Activated T-cell treated with anti-CD3 and anti-CD28 coated beads, Interleukin-2, amount 50 U/mL, for 4 hours (primary cell): Measurements from ENCODE around the gene SYT3. TPM values are rescaled to one million over a fixed set of nuclear protein-coding genes. Genes with fewer than 3 reads are reported as not detected.
"Not testable (repeated sequence)": the region's sequence is repeated elsewhere in the genome, so short reads cannot be mapped to it uniquely, and the experiment has no call there.

Experiments used
- ATAC-seq, 2 donors: fragments of 200-7000 bp; cut with Tn5 transposase; one replicate each; pipeline ENCODE4 v1.10.0; 2021
- DNase-seq: peaks from one replicate; pipeline ENCODE4 v3.0.0-alpha.2; 2020
- H3K27me3 Mint-ChIP-seq: one replicate; pipeline ENCODE4 v1.8.0; 2021; ENCODE audit warnings: low read depth, mixed read lengths
- H3K36me3 Mint-ChIP-seq: one replicate; pipeline ENCODE4 v1.8.0; 2022; ENCODE audit warnings: mixed read lengths; ENCODE audit not compliant: insufficient read depth
- H3K4me1 Mint-ChIP-seq: one replicate; pipeline ENCODE4 v1.8.0; 2021; ENCODE audit warnings: low read depth, mixed read lengths
- H3K4me3 Mint-ChIP-seq: one replicate; pipeline ENCODE4 v1.8.0; 2021; ENCODE audit warnings: mild to moderate bottlenecking, moderate library complexity, mixed read lengths
- H3K9me3 Mint-ChIP-seq: one replicate; pipeline ENCODE4 v1.8.0; 2021; ENCODE audit warnings: mixed read lengths
- total RNA-seq, 3 donors: library from RNA; stranded (reverse); gene quantifications; one replicate each; pipeline ENCODE4 v1.2.1, GENCODE V29; 2021

Gene SYT3
- total RNA-seq, 3 donors from 2014 or later = 0.35 to 1.2 (median 0.66) TPM

DNA sequence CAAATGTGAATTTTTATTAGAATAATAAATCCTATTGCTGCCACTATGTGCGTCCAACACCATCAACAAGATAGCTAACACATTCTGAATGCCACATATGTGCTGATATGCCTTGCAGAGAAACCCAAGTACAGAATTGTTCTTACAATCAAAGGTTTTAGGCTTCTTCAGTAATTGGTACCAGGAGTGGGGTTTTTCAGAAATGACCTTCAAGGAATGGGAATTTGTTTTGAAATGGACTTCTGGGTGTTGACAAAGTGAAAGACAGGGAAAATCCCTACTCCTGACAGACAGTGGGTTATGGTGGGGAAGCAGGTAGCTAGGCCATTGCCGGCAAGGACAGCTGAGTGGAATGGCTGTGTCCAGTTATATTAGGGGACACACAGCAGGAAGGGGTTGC lies 5.7 kb downstream of the SYT3 start:
- Mint-ChIP-seq H3K27me3 (peaks cover 35% of the 10 kb centered on the region), H3K36me3 (no peaks in the 10 kb centered on the region), H3K4me1 (peaks cover 2% of the 10 kb centered on the region), H3K4me3 (no peak overlapping the region), H3K9me3 (peaks cover 20% of the 10 kb centered on the region)
- no peak for DNase-seq
- no peak for ATAC-seq

DNA sequence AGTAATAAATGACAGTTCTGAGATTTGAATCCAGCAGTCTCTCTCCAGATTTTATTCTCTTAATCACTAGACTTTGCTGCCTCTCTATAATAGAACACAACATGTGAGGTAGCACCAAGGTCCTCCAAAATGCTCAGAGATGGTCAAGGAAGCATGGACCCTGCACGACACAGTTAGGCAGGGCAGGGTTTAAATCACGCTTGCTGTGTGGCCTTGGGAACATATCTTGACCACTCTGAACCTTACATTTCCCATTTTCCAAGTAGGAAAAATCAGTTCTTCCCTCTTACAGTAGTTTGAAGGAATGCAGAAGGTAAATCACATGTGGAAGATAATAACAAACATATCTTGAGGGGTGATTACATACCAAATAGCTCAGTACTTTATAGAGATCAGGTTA lies 6.3 kb downstream of the SYT3 start:
- peaks cover 20% of the 10 kb centered on the region for H3K9me3 Mint-ChIP-seq
- H3K4me3 Mint-ChIP-seq = no peak overlapping the region
- peaks cover 31% of the 10 kb centered on the region for H3K27me3 Mint-ChIP-seq
- H3K36me3 Mint-ChIP-seq = no peaks in the 10 kb centered on the region
- DNase-seq (no peak), ATAC-seq (no peak)
- H3K4me1 Mint-ChIP-seq = peaks cover 1% of the 10 kb centered on the region

DNA sequence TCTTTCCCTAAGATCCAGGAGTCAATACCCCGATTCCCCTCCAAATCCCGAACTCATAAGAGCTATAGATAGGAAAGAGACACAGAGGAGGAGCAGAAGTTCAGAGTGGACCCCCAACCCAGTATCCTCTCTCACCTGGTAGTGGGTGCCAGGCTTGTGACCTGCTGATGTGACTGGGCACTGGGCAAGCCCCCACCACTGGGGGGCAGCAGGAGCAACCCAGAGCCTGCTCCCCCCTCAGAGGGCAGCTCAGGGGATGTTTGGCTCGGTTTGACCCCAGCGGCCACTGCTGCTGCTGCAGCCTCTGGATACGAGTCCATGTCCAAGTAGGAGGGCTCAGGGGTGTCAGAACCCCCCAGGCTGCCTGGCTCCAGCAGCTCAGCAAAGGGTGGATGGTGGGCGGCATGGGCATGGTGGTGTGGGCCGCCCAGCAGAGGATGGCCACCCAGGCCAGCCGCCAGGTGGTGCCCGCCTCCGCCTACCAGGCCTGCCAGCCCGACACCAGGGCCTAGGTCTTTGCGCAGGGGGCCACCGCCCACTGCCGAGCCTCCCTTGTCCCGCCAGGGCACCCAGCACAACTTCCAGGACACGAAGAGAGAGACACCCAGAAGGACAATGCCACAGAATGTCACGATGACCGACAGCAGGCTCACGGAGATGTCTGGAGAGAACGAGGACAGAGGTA lies 7.4 kb downstream of the SYT3 start:
- no peak for DNase-seq
- ATAC-seq = no peak
- peaks cover 20% of the 10 kb centered on the region for H3K9me3 Mint-ChIP-seq
- H3K27me3 Mint-ChIP-seq = peaks cover 26% of the 10 kb centered on the region
- no peaks in the 10 kb centered on the region for H3K4me1 Mint-ChIP-seq
- H3K36me3 Mint-ChIP-seq = no peaks in the 10 kb centered on the region
- no peak overlapping the region for H3K4me3 Mint-ChIP-seq

DNA sequence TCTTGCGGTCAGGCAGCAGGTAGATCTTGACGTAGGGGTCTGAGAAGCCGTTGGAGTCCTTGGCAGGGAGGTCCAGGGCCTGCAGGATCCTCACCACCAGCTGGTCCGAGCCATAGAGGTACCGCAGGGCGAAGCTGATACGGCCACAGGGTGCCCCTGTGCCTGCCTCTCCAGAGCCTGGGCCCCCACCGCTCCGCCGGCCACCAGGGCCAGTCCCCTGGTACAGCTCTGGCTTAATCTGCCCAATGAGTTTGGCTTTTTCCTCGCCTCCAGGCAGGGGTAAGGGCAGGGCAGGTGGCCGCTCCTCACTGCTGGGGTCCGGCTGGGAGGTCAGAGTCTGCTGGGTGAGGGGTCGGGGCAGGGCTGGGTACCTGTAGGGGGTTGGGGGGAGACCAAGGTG lies 9.9 kb downstream of the SYT3 start:
- DNase-seq = no peak
- H3K9me3 Mint-ChIP-seq = peaks cover 10% of the 10 kb centered on the region
- H3K36me3 Mint-ChIP-seq = no peaks in the 10 kb centered on the region
- H3K4me1 Mint-ChIP-seq = no peaks in the 10 kb centered on the region
- peaks cover 22% of the 10 kb centered on the region for H3K27me3 Mint-ChIP-seq
- no peak overlapping the region for H3K4me3 Mint-ChIP-seq
- ATAC-seq = no peak

DNA sequence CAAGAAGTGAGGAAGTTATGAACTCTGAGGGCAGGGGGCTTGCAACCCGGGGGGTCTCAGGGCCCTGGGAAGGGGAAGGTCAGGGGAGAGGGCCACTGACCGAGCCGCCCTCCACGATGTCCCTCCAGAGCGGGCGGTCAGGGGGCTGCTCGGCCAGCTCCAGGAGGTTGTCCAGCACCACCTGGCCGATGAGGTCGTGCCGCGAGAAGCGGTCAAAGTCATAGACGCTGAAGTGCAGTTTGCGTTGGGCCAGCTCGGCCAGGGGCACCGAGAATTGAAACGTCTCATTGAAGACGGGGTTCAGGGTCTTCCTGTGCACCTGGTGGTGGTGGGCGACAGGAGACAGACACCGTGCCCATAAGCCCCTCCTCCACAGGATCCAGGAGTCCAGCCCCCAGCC lies 10.5 kb downstream of the SYT3 start:
- Mint-ChIP-seq H3K4me1 (no peaks in the 10 kb centered on the region), H3K9me3 (peaks cover 9% of the 10 kb centered on the region), H3K36me3 (no peaks in the 10 kb centered on the region), H3K27me3 (peaks cover 22% of the 10 kb centered on the region), H3K4me3 (no peak overlapping the region)
- DNase-seq = no peak
- no peak for ATAC-seq

DNA sequence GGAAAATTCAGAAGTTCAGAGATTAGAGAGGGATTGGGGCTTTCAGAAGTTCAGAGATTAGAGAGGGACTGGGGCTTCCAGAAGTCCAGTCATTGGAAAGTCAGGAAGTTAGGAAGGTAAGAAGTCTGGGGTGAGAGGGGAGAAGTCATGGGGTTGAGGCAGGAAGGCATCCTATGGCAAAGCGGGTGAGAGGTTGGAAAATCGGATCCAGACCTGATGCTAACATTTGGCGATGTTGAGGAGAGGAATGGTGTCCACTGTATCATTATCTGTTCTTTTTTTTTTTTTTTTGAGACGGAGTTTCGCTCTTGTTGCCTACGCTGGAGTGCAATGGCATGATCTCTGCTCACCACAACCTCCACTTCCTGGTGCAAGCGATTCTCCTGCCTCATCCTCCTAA lies 11.1 kb downstream of the SYT3 start:
- no peaks in the 10 kb centered on the region for H3K36me3 Mint-ChIP-seq
- no peaks in the 10 kb centered on the region for H3K4me1 Mint-ChIP-seq
- ATAC-seq = no peak
- no peak overlapping the region for H3K4me3 Mint-ChIP-seq
- no peak for DNase-seq
- H3K9me3 Mint-ChIP-seq = peaks cover 5% of the 10 kb centered on the region
- H3K27me3 Mint-ChIP-seq = peaks cover 22% of the 10 kb centered on the region

DNA sequence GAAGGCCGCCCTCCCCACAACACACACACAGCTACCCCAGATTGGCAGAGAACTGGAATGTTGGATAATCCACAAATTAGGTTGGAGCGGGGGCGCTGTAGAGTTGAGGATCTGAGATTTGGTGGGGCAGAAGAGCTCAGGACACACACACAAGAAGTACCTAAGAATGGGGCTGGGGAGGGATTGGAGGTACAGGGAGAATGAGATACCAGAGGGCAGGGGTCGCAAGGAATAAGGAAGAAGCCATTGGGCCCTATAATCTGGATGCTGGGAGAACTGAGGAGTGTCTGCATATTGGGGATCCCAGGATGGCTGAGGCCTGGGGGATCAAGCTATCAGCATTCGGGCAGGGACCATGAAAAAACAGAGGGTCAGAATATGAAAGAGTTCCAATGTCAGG lies 11.5 kb downstream of the SYT3 start:
- peaks cover 22% of the 10 kb centered on the region for H3K27me3 Mint-ChIP-seq
- no peak overlapping the region for H3K4me3 Mint-ChIP-seq
- H3K4me1 Mint-ChIP-seq = no peaks in the 10 kb centered on the region
- no peak for DNase-seq
- no peak for ATAC-seq
- no peaks in the 10 kb centered on the region for H3K36me3 Mint-ChIP-seq
- H3K9me3 Mint-ChIP-seq = peaks cover 1% of the 10 kb centered on the region

DNA sequence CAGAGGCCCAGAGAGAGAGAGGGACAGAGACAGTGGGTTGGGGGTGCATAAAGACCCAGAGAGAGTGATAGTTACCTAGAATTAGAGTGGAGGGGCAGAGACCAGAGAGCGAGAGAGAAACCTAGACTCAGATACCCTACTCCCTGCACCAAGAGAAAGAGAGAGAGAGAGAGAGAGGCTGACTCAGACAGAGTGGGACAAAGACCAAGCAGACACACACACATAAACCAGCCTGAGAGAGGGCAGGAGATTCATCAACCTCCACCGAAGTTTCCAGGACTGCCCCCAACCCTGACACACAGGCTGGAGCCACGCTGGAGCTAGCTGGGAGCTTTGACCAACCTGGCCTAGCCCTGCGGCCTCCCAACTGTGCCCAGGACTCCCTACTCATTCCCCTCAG lies 12.9 kb downstream of the SYT3 start:
- Mint-ChIP-seq H3K4me3 (no peak overlapping the region), H3K9me3 (no peaks in the 10 kb centered on the region), H3K36me3 (no peaks in the 10 kb centered on the region), H3K27me3 (peaks cover 19% of the 10 kb centered on the region), H3K4me1 (no peaks in the 10 kb centered on the region)
- DNase-seq (no peak), ATAC-seq (no peak)

DNA sequence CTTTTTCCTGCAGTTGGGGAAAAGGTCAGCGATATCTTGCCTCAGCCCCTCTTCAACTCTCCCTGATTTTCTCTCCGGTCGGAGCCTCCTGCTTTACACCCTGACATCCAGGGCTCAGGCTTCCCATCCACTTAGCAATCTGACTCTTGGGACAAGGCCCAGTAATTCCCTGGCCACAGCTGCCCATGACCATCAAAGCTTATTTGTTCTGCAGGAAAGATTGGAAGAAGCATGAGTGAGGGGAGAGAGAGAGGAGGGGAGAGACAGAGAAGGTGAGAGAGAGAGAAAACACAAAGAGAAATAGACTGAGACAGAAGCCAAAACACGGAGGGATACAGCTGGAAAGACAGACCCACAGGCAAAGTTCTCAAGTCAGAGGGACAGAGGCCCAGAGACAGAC lies 13.7 kb downstream of the SYT3 start:
- Mint-ChIP-seq H3K36me3 (no peaks in the 10 kb centered on the region), H3K4me3 (no peak overlapping the region), H3K9me3 (no peaks in the 10 kb centered on the region), H3K4me1 (no peaks in the 10 kb centered on the region), H3K27me3 (peaks cover 15% of the 10 kb centered on the region)
- ATAC-seq (no peak), DNase-seq (no peak)

DNA sequence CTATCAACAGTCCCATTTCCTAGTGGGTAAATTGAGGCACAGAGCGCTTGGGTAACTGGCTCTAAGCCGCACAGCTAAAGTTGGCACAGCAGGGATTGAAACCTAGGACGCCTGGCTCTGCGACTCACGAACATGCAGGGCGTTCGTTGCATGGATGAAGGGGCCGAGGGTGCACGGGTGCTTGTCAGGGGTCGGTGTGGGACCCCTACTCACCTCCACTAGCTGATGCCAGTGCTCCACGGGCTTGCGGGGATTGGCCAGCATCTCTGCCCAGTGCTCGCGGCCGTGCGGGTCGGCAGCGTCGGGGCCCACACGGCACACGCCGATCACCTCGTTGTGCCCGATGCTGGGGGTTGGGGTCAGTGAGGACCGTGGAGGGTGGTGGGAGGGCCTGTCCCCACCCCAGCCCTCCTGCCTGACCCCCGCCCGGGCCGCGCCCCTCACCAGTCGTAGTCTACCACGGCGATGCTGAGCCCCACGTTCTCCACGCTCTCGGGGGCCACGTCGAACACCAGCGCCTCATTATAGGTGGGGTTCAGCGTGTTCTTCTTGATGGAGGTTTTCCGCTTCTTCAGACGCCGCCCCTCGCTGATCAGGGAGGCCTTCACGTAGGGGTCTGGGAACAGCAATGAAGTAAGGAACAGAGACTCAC lies 14.6 kb downstream of the SYT3 start:
- H3K27me3 Mint-ChIP-seq = peaks cover 15% of the 10 kb centered on the region
- H3K36me3 Mint-ChIP-seq = no peaks in the 10 kb centered on the region
- no peak overlapping the region for H3K4me3 Mint-ChIP-seq
- DNase-seq (no peak), ATAC-seq (no peak)
- H3K4me1 Mint-ChIP-seq = no peaks in the 10 kb centered on the region
- no peaks in the 10 kb centered on the region for H3K9me3 Mint-ChIP-seq

DNA sequence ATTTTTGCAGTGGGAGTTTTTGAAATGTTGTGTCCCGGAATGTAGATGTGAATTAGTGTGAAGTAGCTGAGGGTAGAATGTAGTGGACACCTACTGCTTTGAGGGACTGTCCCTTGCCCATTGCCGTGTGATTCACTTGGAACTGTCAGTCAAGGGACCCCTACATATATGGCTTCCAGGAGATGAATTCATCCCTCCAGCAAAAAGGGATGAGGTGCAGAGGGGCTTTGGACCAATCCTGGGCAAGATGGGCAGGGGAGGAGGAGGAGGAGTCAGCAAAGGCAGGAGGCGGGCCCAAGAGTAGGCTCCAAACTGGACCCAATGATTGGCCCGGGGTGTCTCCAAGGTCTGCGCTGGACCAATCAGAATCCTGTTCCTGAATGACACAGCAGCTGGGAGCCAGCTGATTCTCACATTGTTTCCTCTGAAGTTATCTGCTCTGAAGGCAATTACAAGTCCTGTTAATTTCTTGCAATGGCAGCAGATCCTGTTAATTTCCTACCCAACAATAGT lies 19.2 kb downstream of the SYT3 start:
- not testable (repeated sequence) for ATAC-seq

DNA sequence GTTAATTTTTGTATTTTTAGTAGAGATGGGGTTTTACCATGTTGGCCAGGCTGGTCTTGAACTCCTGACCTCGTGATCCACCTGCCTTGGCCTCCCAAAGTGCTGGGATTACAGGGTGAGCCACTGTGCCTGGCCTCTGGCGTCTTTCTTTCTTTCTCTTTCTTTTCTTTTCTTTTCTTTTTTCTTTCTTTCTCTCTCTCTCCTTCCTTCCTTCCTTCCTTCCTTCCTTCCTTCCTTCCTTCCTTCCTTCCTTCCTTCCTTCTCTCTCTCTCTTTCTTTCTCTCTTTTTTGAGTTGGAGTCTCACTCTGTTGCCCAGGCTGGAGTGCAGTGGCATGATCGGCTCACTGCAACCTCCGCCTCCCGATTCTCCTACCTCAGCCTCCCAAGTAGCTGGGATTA lies 20.5 kb downstream of the SYT3 start:
- DNase-seq = not testable (repeated sequence)

More for the DNA sequence above, 19.2 kb downstream of the SYT3 start:
- not testable (repeated sequence) for DNase-seq, H3K4me1 Mint-ChIP-seq, H3K4me3 Mint-ChIP-seq, H3K27me3 Mint-ChIP-seq, H3K36me3 Mint-ChIP-seq, H3K9me3 Mint-ChIP-seq

DNA sequence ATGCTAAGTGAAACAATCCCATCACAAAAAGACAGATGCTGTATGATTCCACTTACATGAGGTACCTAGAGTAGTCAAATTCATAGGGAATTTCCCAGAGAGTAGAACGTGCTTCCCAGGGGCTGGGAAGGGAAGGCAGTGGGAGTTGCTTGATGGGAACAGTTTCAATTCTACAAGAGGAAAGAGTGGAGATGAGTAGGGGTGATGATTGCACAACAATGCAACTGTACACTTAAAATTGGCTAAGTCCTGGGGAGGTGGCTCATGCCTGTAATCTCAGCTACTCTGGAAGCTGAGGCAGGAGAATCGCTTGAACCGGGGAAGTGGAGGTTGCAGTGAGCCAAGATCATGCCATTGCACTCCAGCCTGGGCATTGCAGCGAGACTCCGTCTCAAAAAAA lies 21.3 kb downstream of the SYT3 start:
- H3K4me1 Mint-ChIP-seq, H3K4me3 Mint-ChIP-seq: not testable (repeated sequence)
- peaks cover 11% of the 10 kb centered on the region for H3K27me3 Mint-ChIP-seq

More for the DNA sequence above, 20.5 kb downstream of the SYT3 start:
- H3K4me1 Mint-ChIP-seq, ATAC-seq, H3K36me3 Mint-ChIP-seq, H3K9me3 Mint-ChIP-seq, H3K4me3 Mint-ChIP-seq: not testable (repeated sequence)
- peaks cover 11% of the 10 kb centered on the region for H3K27me3 Mint-ChIP-seq

DNA sequence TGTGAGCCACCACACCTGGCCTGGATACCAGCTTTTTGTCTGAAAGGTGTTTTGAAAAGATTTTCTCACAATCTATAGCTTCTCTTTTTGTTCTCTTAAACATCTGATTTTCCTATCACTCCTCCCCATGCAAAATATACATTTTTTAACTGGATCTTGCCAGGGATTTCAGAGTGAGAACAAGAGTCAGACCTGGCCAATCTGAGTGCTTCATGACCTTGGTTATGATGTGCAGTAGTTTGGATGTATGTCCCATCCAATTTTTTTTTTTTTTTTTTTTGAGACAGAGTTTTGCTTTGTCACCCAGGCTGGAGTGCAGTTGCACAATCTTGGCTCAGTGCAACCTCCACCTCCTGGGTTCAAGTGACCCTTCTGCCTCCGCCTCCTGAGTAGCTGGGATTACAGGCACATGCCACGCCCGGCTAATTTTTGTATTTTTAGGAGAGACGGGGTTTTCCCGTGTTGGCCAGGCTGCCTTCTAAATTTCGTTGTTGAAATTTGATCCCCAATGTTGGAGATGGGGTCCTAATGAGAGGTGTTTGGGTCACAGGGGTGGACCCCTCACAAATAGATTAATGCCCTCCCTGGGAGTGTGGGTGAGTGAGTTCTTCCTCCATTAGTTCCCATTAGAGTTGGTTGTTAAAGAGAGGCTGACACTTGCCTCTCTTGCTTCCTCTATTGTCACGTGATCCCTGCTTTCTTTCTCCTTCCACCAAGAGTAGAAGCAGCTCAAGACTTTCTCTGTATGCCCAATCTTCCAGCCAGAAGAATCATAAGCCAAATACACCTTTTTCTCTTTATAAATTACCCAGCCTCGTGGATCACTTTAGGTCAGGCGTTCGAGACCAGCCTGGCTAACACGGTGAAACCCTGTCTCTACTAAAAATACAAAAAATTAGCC lies 26.9 kb downstream of the SYT3 start:
- DNase-seq, H3K36me3 Mint-ChIP-seq, H3K9me3 Mint-ChIP-seq, ATAC-seq, H3K4me1 Mint-ChIP-seq, H3K4me3 Mint-ChIP-seq: not testable (repeated sequence)
- peaks cover 19% of the 10 kb centered on the region for H3K27me3 Mint-ChIP-seq

More for the DNA sequence above, 21.3 kb downstream of the SYT3 start:
- ATAC-seq, H3K9me3 Mint-ChIP-seq, H3K36me3 Mint-ChIP-seq, DNase-seq: not testable (repeated sequence)
